ENCODE data around the gene PARP16.

DNA sequence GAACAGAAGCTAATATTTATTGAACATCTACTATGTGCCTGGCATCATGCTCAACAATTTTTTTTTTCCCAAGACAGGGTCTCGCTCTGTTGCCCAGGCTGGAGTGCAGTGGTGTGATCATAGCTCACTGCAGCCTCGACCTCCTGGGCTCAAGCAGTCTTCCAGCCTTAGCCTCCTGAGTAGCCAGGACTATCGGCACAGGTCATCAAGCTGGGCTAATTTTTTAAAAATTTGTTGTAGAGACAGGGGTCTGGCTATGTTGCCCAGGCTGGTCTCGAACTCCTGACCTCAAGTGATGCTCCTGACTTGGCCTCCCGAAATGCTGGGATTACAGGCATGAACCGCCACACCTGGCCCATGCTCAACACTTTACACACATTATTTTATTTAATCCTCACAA lies 39.7 kb downstream of the PARP16 start:
- TF ChIP-seq, protein P1, sequence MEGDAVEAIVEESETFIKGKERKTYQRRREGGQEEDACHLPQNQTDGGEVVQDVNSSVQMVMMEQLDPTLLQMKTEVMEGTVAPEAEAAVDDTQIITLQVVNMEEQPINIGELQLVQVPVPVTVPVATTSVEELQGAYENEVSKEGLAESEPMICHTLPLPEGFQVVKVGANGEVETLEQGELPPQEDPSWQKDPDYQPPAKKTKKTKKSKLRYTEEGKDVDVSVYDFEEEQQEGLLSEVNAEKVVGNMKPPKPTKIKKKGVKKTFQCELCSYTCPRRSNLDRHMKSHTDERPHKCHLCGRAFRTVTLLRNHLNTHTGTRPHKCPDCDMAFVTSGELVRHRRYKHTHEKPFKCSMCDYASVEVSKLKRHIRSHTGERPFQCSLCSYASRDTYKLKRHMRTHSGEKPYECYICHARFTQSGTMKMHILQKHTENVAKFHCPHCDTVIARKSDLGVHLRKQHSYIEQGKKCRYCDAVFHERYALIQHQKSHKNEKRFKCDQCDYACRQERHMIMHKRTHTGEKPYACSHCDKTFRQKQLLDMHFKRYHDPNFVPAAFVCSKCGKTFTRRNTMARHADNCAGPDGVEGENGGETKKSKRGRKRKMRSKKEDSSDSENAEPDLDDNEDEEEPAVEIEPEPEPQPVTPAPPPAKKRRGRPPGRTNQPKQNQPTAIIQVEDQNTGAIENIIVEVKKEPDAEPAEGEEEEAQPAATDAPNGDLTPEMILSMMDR (IDR thresholded peaks at IDR 0.05) = no peak
- TF ChIP-seq POLR2AphosphoS5 (IDR thresholded peaks at IDR 0.05; ENCODE audit: insufficient read depth in 1 of 2, low read depth in 1 of 2) = no peak

Measured in vagina (tissue), 2 donors.